ENCODE results near the gene C12orf57.

The C12orf57 gene

DNA sequence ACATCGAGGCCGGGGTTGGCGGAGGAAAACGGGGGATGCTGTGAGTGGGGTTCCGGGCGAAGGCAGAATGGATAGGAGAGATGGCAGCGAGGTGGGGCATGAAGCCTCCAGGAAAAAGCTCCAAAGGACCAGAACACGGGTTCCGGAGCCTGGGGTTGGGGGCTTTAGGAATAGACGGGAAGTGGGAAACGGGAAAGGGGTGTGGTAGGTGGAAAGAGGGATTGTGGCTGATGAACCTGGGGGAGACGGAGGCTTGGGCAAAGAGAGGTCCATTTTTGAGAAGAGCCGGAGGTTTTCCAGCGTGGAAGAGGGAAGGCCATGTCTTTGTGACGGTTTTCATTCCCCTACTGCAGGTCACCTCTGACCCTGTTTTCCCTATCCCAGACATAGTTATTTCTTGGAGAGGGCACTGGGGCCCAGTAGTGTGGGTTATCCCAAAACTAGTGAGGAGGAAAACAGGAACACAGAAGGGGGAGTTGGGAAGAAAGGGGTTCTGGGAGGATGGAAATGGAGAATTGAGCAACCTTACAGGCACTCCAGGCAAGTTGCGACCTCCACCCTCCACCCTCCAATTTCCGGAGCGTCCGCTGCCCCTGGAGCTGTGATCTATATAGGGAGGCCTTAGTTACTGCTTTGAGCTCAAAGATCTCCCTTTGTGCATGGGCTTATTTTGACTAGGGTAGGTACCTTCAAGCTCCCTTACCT, 15.0 kb upstream of the C12orf57 start:
- H3K27me3 ChIP-seq = no peaks in the 10 kb centered on the region
- H3K4me3 ChIP-seq (ENCODE audit: low read depth, low read length) = peak overlapping the region; percentile 84
- TF ChIP-seq CTCF (IDR thresholded peaks at IDR 0.05; ENCODE audit: low read depth, low read length) = no peak
- H3K9me3 ChIP-seq = no peaks in the 10 kb centered on the region
- H3K4me1 ChIP-seq = peaks cover 23% of the 10 kb centered on the region
- H3K36me3 ChIP-seq = peaks cover 8% of the 10 kb centered on the region
- no peak for DNase-seq

DNA sequence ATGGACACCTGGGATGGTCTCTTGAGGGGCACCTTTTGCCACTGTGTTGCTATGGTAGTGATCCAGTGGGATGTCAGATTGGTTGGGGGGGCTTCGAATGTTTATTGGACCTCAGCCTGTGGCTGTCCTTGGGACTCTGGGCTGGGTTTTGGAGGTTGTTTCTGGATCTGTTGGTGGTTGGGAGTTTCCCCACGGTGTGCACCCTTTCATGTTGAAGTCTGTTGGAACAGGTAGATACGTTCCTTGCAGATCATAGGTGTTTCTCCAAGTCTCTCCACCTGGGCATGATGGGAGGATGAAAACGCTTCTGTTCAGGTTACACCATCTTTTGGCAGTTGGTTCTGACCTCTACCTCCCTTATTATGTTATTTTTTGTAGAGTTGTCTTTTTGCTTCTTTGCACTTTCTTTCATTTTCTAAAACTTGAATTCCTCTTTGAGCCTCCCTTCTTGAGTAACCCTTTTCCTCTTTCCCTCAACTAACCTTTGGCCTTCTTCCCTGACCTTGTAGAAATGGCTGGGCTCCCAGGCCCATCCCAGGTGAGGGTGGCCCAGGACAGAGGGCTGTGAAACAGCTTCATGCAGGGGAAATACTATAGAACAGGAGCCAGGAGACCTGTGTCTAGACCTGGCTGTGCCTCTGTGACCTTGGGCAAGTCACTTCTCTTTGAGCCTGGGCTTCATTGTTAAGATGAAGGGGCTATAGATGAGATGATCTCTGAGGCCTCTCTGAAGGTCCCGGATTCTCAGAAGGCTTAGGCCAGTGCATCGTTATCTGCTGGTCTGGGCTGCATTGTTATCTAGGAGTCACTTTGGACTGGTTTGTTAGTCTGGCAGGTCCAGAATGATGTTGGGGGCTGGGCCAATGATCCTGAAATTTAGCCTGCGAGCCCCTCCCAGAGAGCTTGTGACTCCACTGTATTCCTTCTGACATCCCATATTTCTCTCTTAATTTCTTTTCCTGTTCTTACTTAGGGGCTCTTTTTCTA, 14.1 kb upstream of the C12orf57 start:
- H3K4me1 ChIP-seq = peaks cover 20% of the 10 kb centered on the region
- peak overlapping the region; percentile 84 for H3K4me3 ChIP-seq (ENCODE audit: low read depth, low read length)
- TF ChIP-seq CTCF (IDR thresholded peaks at IDR 0.05; ENCODE audit: low read depth, low read length) = no peak
- no peaks in the 10 kb centered on the region for H3K27me3 ChIP-seq
- H3K9me3 ChIP-seq = no peaks in the 10 kb centered on the region
- peaks cover 13% of the 10 kb centered on the region for H3K36me3 ChIP-seq
- DNase-seq = no peak

DNA sequence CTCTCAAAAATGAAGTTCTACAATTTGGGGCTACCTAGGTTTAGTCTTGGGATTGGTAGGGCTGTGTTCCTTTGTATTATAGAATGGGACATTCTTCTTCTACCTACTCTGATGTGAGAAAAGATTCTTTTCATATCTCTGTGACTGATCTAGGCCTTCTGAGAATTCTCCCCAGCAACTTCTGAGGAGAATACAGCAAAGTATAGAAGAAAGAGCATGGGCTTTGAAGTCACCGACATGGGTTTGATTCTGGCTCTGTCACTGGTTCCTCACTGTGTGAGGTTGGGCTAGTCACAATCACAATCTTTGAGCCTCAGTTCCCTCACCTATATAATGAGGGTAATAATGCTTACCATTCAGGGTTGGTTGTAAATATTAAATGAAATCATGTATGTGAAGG, 11.1 kb upstream of the C12orf57 start:
- H3K4me3 ChIP-seq (ENCODE audit: low read depth, low read length) = no peak overlapping the region
- DNase-seq = no peak
- peaks cover 9% of the 10 kb centered on the region for H3K4me1 ChIP-seq
- H3K27me3 ChIP-seq = no peaks in the 10 kb centered on the region
- H3K36me3 ChIP-seq = peaks cover 32% of the 10 kb centered on the region
- no peaks in the 10 kb centered on the region for H3K9me3 ChIP-seq
- TF ChIP-seq CTCF (IDR thresholded peaks at IDR 0.05; ENCODE audit: low read depth, low read length) = no peak

- Histone ChIP-seq H3K27me3 (no peaks in the 10 kb centered on the region), H3K9me3 (no peaks in the 10 kb centered on the region), H3K4me1 (peaks cover 9% of the 10 kb centered on the region), H3K36me3 (peaks cover 36% of the 10 kb centered on the region), H3K4me3 (ENCODE audit: low read depth, low read length) (no peak overlapping the region)
- no peak for DNase-seq
- TF ChIP-seq CTCF (IDR thresholded peaks at IDR 0.05; ENCODE audit: low read depth, low read length) = no peak
Measured at GRCh38 chr12:6934110-6934509, 9.7 kb upstream of the C12orf57 start.

DNA sequence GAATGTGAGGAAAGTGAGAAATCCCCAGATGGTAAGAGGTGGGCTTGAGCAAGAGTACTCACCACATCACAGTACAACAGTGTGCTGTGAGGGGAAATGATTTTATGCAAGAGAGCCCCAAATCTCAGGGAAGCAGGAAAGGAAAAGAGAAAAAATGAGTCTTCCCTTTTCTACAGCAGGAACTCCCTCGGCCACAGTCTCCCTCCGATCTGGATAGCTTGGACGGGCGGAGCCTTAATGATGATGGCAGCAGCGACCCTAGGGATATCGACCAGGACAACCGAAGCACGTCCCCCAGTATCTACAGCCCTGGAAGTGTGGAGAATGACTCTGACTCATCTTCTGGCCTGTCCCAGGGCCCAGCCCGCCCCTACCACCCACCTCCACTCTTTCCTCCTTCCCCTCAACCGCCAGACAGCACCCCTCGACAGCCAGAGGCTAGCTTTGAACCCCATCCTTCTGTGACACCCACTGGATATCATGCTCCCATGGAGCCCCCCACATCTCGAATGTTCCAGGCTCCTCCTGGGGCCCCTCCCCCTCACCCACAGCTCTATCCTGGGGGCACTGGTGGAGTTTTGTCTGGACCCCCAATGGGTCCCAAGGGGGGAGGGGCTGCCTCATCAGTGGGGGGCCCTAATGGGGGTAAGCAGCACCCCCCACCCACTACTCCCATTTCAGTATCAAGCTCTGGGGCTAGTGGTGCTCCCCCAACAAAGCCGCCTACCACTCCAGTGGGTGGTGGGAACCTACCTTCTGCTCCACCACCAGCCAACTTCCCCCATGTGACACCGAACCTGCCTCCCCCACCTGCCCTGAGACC, 8.2 kb upstream of the C12orf57 start:
- no peaks in the 10 kb centered on the region for H3K27me3 ChIP-seq
- H3K4me3 ChIP-seq (ENCODE audit: low read depth, low read length) = no peak overlapping the region
- no peaks in the 10 kb centered on the region for H3K9me3 ChIP-seq
- TF ChIP-seq CTCF (IDR thresholded peaks at IDR 0.05; ENCODE audit: low read depth, low read length) = no peak
- H3K36me3 ChIP-seq = peaks cover 37% of the 10 kb centered on the region
- no peak for DNase-seq
- peaks cover 3% of the 10 kb centered on the region; the same call in 1 of the 2 replicates for H3K4me1 ChIP-seq
